Karpas-422 (cell line): ENCODE measurements around the gene PANK4. TPM values are rescaled to one million over a fixed set of nuclear protein-coding genes. Genes with fewer than 3 reads are reported as not detected.
A peak's percentile ranks its signal among the peaks of the same experiment; 100 is the strongest.

ENCODE experiments used
- DNase-seq: peaks from one replicate; pipeline ENCODE4 v3.0.0-alpha.2; 2015
- H2AFZ ChIP-seq: fragments of 200-600 bp; sonication (generic); 2 replicates; pipeline ENCODE4 v1.6.1; 2014; ENCODE audit warnings: antibody characterized with exemption, low read length, mixed read lengths
- H3K27ac ChIP-seq: fragments of 200-600 bp; sonication (generic); 2 replicates; pipeline ENCODE4 v1.5.1; 2014; ENCODE audit warnings: mild to moderate bottlenecking, low read length, moderate library complexity
- H3K27me3 ChIP-seq: fragments of 200-600 bp; sonication (generic); 2 replicates; pipeline ENCODE4 v1.6.1; 2014; ENCODE audit warnings: low read length, mixed read lengths
- H3K36me3 ChIP-seq: fragments of 200-600 bp; sonication (generic); 2 replicates; pipeline ENCODE4 v1.6.1; 2014; ENCODE audit warnings: low read length, mixed read lengths; ENCODE audit not compliant: insufficient read depth
- H3K4me1 ChIP-seq: fragments of 200-600 bp; sonication (generic); 2 replicates; pipeline ENCODE4 v1.6.1; 2014; ENCODE audit warnings: mild to moderate bottlenecking, low read length, mixed read lengths
- H3K4me2 ChIP-seq: fragments of 200-600 bp; sonication (generic); 2 replicates; pipeline ENCODE4 v1.6.1; 2014; ENCODE audit warnings: low read length, low read depth, mild to moderate bottlenecking; ENCODE audit not compliant: poor library complexity, severe bottlenecking
- H3K4me3 ChIP-seq: fragments of 200-600 bp; sonication (generic); 2 replicates; pipeline ENCODE4 v1.5.1; 2014; ENCODE audit warnings: mild to moderate bottlenecking, antibody characterized with exemption, low read length, mixed read lengths
- H3K79me2 ChIP-seq: fragments of 200-600 bp; sonication (generic); 2 replicates; pipeline ENCODE4 v1.6.1; 2014; ENCODE audit warnings: mild to moderate bottlenecking, low read length, mixed read lengths
- H3K9ac ChIP-seq: fragments of 200-600 bp; sonication (generic); 2 replicates; pipeline ENCODE4 v1.6.0; 2014; ENCODE audit warnings: low read length
- H3K9me2 ChIP-seq: fragments of 200-600 bp; sonication (generic), shearing (Covaris generic); replicated peaks from 2 replicates; pipeline ENCODE4 v1.6.0; 2014; ENCODE audit warnings: mild to moderate bottlenecking, low read length, moderate library complexity; ENCODE audit not compliant: insufficient read depth
- H3K9me3 ChIP-seq: fragments of 300-700, 200-600 bp; sonication (generic); 2 replicates; pipeline ENCODE4 v1.6.1; 2014; ENCODE audit warnings: low read length, mixed read lengths
- H4K20me1 ChIP-seq: fragments of 200-600 bp; sonication (generic); 2 replicates; pipeline ENCODE4 v1.6.1; 2014; ENCODE audit warnings: mild to moderate bottlenecking, antibody characterized with exemption, low read length, low read depth; ENCODE audit not compliant: insufficient read depth
- total RNA-seq: library from RNA; depleted of rRNA; stranded (reverse); fragments of >200 nt; shearing (Covaris generic); gene quantifications from 2 replicates; pipeline ENCODE4 v1.2.3, GENCODE V29; 2014; ENCODE audit warnings: low replicate concordance

Gene PANK4
- total RNA-seq, 1 experiment from 2014 or later: 25.1 TPM

- Histone ChIP-seq H3K36me3 (no peaks in the 10 kb centered on the region), H3K9me2 (no peaks in the 10 kb centered on the region), H3K9me3 (no peaks in the 10 kb centered on the region), H2AFZ (no peak overlapping the region), H3K4me3 (no peak overlapping the region), H3K79me2 (no peaks in the 10 kb centered on the region), H3K27me3 (no peaks in the 10 kb centered on the region), H3K4me2 (no peak overlapping the region), H3K27ac (no peak overlapping the region), H3K9ac (no peak overlapping the region), H3K4me1 (peaks cover 27% of the 10 kb centered on the region), H4K20me1 (peaks cover 20% of the 10 kb centered on the region; the same call in 1 of the 2 replicates)
- no peak for DNase-seq
Observed at GRCh38 chr1:2501041-2501819, 25.2 kb downstream of the PANK4 start.

DNA sequence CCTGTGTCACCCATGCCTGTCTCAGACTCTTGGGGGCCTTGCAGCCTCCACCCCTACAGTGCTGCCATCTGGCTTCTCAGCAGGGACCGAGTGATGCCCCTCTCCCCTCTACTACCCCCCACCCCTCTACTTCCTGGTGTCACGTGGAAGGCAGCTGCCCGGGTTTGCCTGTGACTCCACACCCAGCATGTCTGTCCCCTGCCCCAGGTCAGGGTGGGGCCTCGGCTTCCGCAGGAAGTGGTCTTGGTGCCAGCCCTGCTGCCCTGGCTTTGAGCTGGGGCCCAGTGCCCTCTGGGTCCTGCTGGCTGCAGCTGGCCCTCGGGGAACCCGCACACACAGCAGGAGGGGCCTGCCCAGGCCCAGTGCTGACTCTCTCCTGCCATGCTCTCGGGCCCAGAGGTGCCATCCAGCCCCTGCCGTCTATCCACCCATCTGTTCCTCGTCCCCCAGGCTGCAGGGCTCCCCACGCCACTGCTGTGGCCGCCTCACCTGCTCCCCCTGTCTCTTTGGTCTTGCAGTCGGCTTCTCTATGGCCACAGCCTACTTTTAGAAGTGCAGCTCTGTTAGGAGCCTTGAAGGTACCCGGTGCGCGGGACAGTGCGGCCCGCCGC, 26.3 kb downstream of the PANK4 start:
- Histone ChIP-seq H3K9me3 (no peaks in the 10 kb centered on the region), H3K4me2 (no peak overlapping the region), H3K27me3 (no peaks in the 10 kb centered on the region), H3K36me3 (no peaks in the 10 kb centered on the region), H3K9ac (no peak overlapping the region), H3K9me2 (no peaks in the 10 kb centered on the region), H2AFZ (no peak overlapping the region), H3K4me3 (no peak overlapping the region), H4K20me1 (peaks cover 15% of the 10 kb centered on the region; the same call in 1 of the 2 replicates), H3K79me2 (no peaks in the 10 kb centered on the region), H3K4me1 (peaks cover 38% of the 10 kb centered on the region), H3K27ac (no peak overlapping the region)
- no peak for DNase-seq

- H3K9ac ChIP-seq: no peak overlapping the region
- H3K27ac ChIP-seq: no peak overlapping the region
- H3K9me3 ChIP-seq: no peaks in the 10 kb centered on the region
- peaks cover 15% of the 10 kb centered on the region; the same call in 1 of the 2 replicates for H4K20me1 ChIP-seq
- H2AFZ ChIP-seq: no peak overlapping the region
- H3K4me3 ChIP-seq: no peak overlapping the region
- H3K79me2 ChIP-seq: no peaks in the 10 kb centered on the region
- peaks cover 38% of the 10 kb centered on the region for H3K4me1 ChIP-seq
- no peak overlapping the region for H3K4me2 ChIP-seq
- no peaks in the 10 kb centered on the region for H3K36me3 ChIP-seq
- no peaks in the 10 kb centered on the region for H3K27me3 ChIP-seq
- DNase-seq: no peak
- no peaks in the 10 kb centered on the region for H3K9me2 ChIP-seq
Observed at GRCh38 chr1:2499260-2499659, 27.1 kb downstream of the PANK4 start.

DNA sequence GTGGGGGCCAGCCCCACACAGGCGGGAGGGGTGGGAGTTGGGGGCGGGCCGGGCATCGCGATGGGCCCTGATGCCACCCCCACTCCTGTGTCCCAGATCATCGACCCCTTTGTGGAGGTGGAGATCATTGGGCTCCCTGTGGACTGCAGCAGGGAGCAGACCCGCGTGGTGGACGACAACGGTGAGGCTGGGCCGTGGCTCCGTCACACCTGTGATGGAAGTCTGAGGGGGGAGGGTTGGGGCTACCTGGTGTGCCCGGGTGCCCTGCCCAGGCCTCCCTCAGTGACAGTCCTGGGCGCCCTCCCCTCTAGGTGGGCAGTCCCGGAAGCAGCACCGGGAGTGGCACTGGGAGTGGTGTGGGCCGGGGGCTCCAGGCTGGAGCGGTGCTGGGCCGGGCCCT, 27.7 kb downstream of the PANK4 start:
- Histone ChIP-seq H3K4me3 (no peak overlapping the region), H3K79me2 (no peaks in the 10 kb centered on the region), H2AFZ (no peak overlapping the region), H3K27ac (no peak overlapping the region), H3K4me2 (no peak overlapping the region), H3K36me3 (no peaks in the 10 kb centered on the region), H3K9ac (no peak overlapping the region), H3K9me3 (no peaks in the 10 kb centered on the region), H3K27me3 (no peaks in the 10 kb centered on the region), H4K20me1 (peaks cover 19% of the 10 kb centered on the region; the same call in 1 of the 2 replicates), H3K4me1 (peaks cover 38% of the 10 kb centered on the region), H3K9me2 (no peaks in the 10 kb centered on the region)
- DNase-seq: no peak

DNA sequence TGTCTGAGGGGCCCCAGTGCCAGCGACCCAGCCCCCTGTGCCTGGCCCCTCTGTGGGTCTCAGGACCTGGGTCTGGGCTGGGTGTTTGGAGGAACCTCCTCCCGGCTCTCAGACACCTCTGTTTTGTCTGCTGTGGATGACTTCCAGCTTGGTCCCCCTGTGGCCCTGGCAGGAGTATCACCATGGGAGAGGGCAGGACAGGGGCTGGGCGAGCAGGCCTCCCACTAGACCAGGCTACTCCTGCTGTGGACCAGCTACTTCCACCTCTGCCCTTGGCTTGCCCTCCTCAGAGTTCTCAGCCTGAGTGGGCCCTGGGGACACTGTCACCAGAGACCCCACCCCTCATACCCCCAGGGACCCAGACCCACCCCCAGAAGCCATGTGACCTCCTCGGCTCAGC, 28.5 kb downstream of the PANK4 start:
- Histone ChIP-seq H3K4me3 (no peak overlapping the region), H3K9me3 (no peaks in the 10 kb centered on the region), H3K79me2 (no peaks in the 10 kb centered on the region), H3K27me3 (no peaks in the 10 kb centered on the region), H3K4me2 (no peak overlapping the region), H4K20me1 (peaks cover 21% of the 10 kb centered on the region; the same call in 1 of the 2 replicates), H3K9me2 (no peaks in the 10 kb centered on the region), H3K9ac (no peak overlapping the region), H2AFZ (no peak overlapping the region), H3K27ac (no peak overlapping the region), H3K4me1 (peaks cover 38% of the 10 kb centered on the region), H3K36me3 (no peaks in the 10 kb centered on the region)
- no peak for DNase-seq

GRCh38 chr1:2496746-2497145, 29.6 kb downstream of the PANK4 start:
- H3K36me3 ChIP-seq: no peaks in the 10 kb centered on the region
- no peaks in the 10 kb centered on the region for H3K27me3 ChIP-seq
- peaks cover 44% of the 10 kb centered on the region for H3K4me1 ChIP-seq
- peaks cover 21% of the 10 kb centered on the region; the same call in 1 of the 2 replicates for H4K20me1 ChIP-seq
- H3K4me2 ChIP-seq: peak overlapping the region; percentile 31
- H3K4me3 ChIP-seq: no peak overlapping the region
- H3K27ac ChIP-seq: no peak overlapping the region
- DNase-seq: no peak
- no peaks in the 10 kb centered on the region for H3K9me3 ChIP-seq
- H2AFZ ChIP-seq: no peak overlapping the region
- H3K9ac ChIP-seq: no peak overlapping the region
- no peaks in the 10 kb centered on the region for H3K79me2 ChIP-seq
- H3K9me2 ChIP-seq: no peaks in the 10 kb centered on the region

- no peak overlapping the region for H3K27ac ChIP-seq
- no peaks in the 10 kb centered on the region for H3K9me3 ChIP-seq
- no peaks in the 10 kb centered on the region for H3K79me2 ChIP-seq
- peak overlapping the region; percentile 7; the same call in 1 of the 2 replicates for H3K4me3 ChIP-seq
- H3K4me2 ChIP-seq: peak overlapping the region; percentile 31
- peaks cover 21% of the 10 kb centered on the region; the same call in 1 of the 2 replicates for H4K20me1 ChIP-seq
- H2AFZ ChIP-seq: no peak overlapping the region
- H3K9ac ChIP-seq: no peak overlapping the region
- H3K9me2 ChIP-seq: no peaks in the 10 kb centered on the region
- DNase-seq: peak; percentile 78
- no peaks in the 10 kb centered on the region for H3K27me3 ChIP-seq
- H3K36me3 ChIP-seq: no peaks in the 10 kb centered on the region
- H3K4me1 ChIP-seq: peaks cover 44% of the 10 kb centered on the region
Observed at GRCh38 chr1:2496087-2496622, 30.2 kb downstream of the PANK4 start.

GRCh38 chr1:2495546-2495945, 30.9 kb downstream of the PANK4 start:
- H2AFZ ChIP-seq: no peak overlapping the region
- H3K4me2 ChIP-seq: peak overlapping the region; percentile 31

More at GRCh38 chr1:2495546-2495945, 30.9 kb downstream of the PANK4 start:
- no peak overlapping the region for H3K27ac ChIP-seq
- no peak overlapping the region for H3K9ac ChIP-seq
- no peaks in the 10 kb centered on the region for H3K79me2 ChIP-seq
- H3K9me2 ChIP-seq: no peaks in the 10 kb centered on the region
- H4K20me1 ChIP-seq: peaks cover 21% of the 10 kb centered on the region; the same call in 1 of the 2 replicates
- peak; percentile 46 for DNase-seq
- no peaks in the 10 kb centered on the region for H3K27me3 ChIP-seq
- H3K9me3 ChIP-seq: no peaks in the 10 kb centered on the region
- H3K4me3 ChIP-seq: peak overlapping the region; percentile 7; the same call in 1 of the 2 replicates
- no peaks in the 10 kb centered on the region for H3K36me3 ChIP-seq
- peaks cover 44% of the 10 kb centered on the region for H3K4me1 ChIP-seq
